Activated gamma-delta T cell treated with Interleukin-2 at 50 U/mL for 16 hours (primary cell): ENCODE results near the gene RAB9B.

Source experiments
- DNase-seq: peaks from one replicate; pipeline ENCODE4 v3.0.0-alpha.2; 2020

RAB9B gene

GRCh38 chrX:103806862-103807474 lies 25.1 kb downstream of the RAB9B start:
- DNase-seq, result no peak

GRCh38 chrX:103805860-103806259 lies 26.2 kb downstream of the RAB9B start:
- no peak for DNase-seq

- no peak for DNase-seq
These were observed 31.7 kb downstream of the RAB9B start for GRCh38 chrX:103800318-103800717.

GRCh38 chrX:103797691-103798090 lies 34.4 kb downstream of the RAB9B start:
- no peak for DNase-seq

GRCh38 chrX:103794119-103794518 lies 37.9 kb downstream of the RAB9B start:
- no peak for DNase-seq

- no peak for DNase-seq
These were observed 38.5 kb downstream of the RAB9B start for GRCh38 chrX:103793545-103793940.

- no peak for DNase-seq
These were observed 39.0 kb downstream of the RAB9B start for GRCh38 chrX:103792916-103793544.

- no peak for DNase-seq
These were observed 40.1 kb downstream of the RAB9B start for GRCh38 chrX:103791826-103792485.

- no peak for DNase-seq
These were observed 40.8 kb downstream of the RAB9B start for GRCh38 chrX:103791228-103791627.

GRCh38 chrX:103789004-103789403 lies 43.1 kb downstream of the RAB9B start:
- no peak for DNase-seq

GRCh38 chrX:103783971-103784370 lies 48.1 kb downstream of the RAB9B start:
- no peak for DNase-seq

GRCh38 chrX:103783196-103783595 lies 48.9 kb downstream of the RAB9B start:
- DNase-seq, result no peak

GRCh38 chrX:103782640-103783039 lies 49.4 kb downstream of the RAB9B start:
- no peak for DNase-seq

GRCh38 chrX:103781706-103782105 lies 50.4 kb downstream of the RAB9B start:
- no peak for DNase-seq

GRCh38 chrX:103781062-103781402 lies 51.0 kb downstream of the RAB9B start:
- no peak for DNase-seq

- no peak for DNase-seq
These were observed 51.6 kb downstream of the RAB9B start for GRCh38 chrX:103780336-103781061.

- no peak for DNase-seq
These were observed 52.8 kb downstream of the RAB9B start for GRCh38 chrX:103779141-103779789.

- no peak for DNase-seq
These were observed 55.5 kb downstream of the RAB9B start, which contains the start of gene PLP1 for GRCh38 chrX:103776546-103776945. PLP1 (plus strand) TSS chrX:103776840; CDS start chrX:103776996, 156 bp downstream.

GRCh38 chrX:103774070-103774642 lies 57.9 kb downstream of the RAB9B start:
- no peak for DNase-seq

GRCh38 chrX:103773445-103773844 lies 58.6 kb downstream of the RAB9B start:
- DNase-seq, result no peak
